NCI-H2196 treated with DMSO at 0.1 percent for 48 hours (cell line): ENCODE results near the gene KIAA0232.
A peak's percentile ranks its signal among the peaks of the same experiment; 100 is the strongest.
"Not testable (repeated sequence)": the region's sequence is repeated elsewhere in the genome, so short reads cannot be mapped to it uniquely, and the experiment has no call there.

ENCODE experiments used
- DNase-seq: peaks from one replicate; lab custom pipeline; 2025; ENCODE audit not compliant: unreplicated experiment; lab: John Stamatoyannopoulos, UW

KIAA0232 gene

DNA sequence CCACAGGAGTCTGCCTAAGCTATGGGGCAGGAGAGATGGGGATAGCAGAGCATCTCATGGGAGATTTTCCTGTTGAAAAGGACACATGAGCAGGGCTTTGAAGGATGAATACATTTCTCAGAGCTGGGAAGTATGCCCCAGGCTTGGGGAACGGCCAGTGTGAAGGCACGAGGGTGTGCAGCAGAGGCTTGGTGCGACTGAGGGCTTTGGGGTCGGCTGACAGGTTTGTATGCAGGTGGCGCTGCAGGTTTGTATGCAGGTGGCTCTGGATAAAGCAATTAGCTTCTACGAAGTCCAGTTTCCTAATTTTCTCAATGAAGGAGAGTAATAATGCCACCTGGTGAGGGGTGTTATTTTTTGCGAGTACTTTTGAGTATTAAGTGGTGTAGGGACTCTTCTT is 6.8 kb upstream of the KIAA0232 start:
- no peak for DNase-seq

- no peak for DNase-seq
These were observed 5.4 kb upstream of the KIAA0232 start for GRCh38 chr4:6776920-6777635.

DNA sequence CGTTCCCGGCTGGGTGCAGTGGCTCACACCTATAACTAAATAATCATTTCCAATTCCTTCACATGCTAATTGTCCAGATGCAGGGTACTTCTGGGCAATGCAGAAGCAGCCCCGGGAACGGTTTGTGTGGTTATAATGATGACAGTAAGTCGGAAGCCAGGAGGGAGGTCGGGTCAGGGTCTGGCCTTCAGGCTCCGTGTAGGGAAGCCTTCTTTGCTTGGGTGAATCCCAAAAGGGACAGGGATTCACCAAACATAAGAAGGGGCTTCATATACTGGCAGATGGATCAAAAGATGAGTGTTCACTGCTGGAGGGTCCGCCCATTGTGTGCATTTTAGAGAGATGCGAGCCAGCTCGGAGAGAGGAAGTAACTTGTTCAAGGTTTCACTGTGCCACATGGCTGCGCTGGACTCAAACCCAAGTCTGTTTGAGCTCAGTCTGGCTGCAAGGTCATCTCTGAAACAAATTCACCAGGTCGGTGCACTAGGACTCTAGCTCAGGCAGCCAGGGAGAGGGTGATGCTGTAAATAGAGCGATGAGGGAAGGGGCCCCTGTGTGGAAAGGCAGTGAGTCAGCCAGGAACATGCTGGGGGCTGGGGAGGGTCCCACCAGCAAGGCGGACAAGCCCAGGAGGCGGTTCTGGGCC is 4.8 kb upstream of the KIAA0232 start:
- DNase-seq, result no peak

GRCh38 chr4:6778435-6778834 is 4.1 kb upstream of the KIAA0232 start:
- DNase-seq, result no peak

GRCh38 chr4:6779667-6780565 is 2.6 kb upstream of the KIAA0232 start:
- DNase-seq, result peak; percentile 78

- DNase-seq, result no peak
These were observed 1.4 kb upstream of the KIAA0232 start for GRCh38 chr4:6781113-6781512.

DNA sequence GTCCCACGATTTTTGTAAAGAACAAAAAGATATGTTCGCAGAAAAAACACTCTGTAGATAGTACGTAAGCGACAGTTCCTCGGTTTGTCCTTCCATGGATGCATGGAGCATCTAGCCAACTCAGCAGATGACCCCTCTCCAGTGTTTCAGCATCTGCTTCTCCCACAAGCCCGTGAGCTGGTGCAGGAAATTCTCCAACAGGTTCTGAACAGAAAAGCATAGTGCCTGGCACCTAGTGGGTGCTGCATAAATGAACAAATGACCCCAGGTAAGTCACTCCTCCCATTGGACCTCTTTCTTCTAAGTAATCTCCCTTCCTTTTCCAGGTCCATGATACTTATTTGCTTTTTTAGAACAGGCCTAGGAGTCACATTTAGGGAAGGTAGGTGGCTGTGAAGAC is 966 bp upstream of the KIAA0232 start:
- DNase-seq, result no peak

DNA sequence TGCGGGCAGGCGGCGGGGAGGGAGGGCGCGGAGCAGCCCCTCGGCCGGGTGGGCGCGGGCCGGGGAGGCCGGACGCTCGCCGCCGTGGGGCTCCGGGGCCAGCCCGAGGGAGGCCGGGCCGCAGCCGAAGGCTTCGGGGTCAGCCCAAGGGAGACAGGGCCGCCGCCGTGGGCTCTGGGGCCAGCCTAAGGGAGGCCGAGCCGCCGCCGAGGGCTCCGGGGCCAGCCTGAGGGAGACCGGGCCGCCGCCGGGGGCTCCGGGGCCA is 251 bp downstream of the KIAA0232 start:
- DNase-seq, result no peak

DNA sequence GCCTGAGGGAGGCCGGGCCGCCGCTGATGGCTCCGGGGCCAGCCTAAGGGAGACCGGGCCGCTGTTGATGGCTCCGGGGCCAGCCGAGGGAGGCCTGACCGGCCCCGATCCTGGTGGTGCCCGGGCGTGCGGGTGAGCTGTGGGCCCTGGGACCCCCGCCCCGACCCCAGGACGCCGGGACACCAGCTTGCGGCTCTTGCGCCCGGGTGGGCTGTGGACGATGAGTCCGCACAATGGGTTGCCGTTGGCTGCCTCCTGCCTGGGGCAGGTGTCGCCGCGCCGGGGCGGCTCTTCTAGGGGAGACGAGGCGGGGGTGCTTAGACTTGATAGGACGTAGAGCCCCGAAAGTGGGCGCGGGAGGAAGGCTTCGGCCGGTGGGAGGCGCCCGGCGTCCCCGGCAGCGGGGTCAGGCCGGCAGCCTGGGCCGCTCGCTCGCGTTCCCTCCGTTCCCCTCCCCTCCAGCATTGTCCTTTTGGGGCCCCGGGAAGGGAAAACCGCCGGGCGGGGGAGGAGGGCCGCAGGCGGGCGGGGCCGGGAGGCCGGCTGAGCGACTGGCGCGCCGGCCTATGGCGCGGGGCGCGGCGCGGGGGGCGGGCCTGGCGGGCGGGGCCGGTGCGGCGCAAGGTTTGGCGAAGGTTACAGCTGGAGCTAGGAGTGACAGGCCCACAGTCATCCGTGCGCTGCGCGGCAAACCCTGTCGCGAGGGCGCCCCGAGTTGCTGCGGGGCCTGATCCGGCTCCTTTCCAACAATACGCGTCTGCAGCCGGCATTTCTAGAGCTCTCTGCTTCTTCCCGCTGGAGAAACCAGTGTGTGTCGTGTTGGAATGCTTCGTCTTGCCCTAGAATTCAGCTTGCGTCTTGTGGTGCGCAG is 819 bp downstream of the KIAA0232 start:
- DNase-seq, result peak; percentile 86

DNA sequence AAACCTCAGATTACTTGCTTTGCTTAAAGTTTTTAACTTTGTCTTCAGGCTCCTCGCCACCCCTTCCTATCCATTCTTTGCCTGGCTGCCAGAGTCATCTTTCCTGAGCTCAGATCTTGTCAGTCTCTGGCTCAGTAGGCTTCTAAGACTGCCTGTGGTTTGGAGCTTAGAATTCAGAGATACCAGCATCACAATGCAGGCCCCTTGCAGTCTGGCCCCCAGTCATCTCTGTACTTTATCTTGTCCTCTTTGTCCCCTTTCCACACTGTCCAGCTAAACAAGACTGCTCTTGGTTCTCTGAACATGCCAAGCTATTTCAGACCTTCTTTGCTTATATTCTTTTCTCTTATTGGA is 3.0 kb downstream of the KIAA0232 start:
- no peak for DNase-seq

DNA sequence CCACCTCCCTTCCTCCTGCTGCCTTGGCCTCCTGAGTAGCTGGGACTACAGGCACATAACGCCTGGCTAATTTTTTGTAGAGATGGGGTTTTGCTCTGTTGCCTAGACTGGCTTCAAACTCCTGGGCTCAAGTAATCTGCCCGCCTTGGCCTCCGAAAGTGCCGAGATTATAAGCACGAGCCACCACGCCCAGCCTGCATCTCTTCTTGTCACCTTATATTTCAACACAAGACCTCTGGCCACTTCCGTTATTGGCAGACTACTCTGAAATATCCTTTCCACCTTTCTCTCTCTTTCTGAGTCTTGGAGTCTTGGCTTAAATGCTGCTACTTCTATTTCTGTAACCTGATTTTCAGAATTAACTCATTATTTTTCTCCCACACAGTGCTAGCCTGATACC is 5.6 kb downstream of the KIAA0232 start:
- DNase-seq, result no peak

DNA sequence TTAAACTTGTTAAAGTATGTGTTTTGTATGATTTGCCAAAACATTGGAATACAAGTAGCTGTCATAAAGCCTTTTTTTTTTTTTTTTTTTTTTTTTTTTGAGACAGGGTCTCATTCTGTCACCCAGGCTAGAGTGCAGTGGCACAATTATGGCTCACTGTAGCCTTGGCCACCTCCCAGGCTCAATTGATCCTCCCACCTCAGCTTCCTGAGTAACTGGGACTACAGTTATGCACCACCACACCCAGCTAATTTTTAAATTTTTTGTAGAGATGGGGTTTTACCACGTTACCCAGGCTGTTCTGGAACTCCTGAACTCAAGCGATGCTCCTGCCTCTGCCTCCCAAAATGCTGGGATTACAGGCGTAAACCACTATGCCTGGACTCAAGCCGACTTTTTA is 8.7 kb downstream of the KIAA0232 start:
- not testable (repeated sequence) for DNase-seq

GRCh38 chr4:6791796-6792195 is 9.3 kb downstream of the KIAA0232 start:
- DNase-seq, result not testable (repeated sequence)

- no peak for DNase-seq
These were observed 11.7 kb downstream of the KIAA0232 start for GRCh38 chr4:6794189-6794588.

DNA sequence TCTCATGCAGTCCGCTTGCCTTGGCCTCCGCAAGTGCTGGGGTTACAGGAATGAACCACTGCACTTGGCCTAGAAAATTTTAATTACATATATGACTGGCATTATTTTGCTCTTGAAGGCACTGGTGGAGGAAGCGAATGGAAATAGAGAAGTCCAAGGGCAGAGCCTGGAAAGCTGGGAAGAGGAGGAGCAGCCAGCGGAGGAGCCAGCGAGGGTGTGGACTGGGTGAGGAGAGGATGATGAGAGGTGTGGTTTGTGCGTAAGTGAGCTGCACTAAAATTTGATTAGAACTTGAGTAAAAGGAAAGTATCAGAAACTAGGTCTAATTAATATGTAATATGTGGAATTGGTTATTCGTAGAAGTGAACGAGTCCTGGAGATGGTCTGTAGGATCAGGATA is 13.3 kb downstream of the KIAA0232 start:
- DNase-seq, result no peak

DNA sequence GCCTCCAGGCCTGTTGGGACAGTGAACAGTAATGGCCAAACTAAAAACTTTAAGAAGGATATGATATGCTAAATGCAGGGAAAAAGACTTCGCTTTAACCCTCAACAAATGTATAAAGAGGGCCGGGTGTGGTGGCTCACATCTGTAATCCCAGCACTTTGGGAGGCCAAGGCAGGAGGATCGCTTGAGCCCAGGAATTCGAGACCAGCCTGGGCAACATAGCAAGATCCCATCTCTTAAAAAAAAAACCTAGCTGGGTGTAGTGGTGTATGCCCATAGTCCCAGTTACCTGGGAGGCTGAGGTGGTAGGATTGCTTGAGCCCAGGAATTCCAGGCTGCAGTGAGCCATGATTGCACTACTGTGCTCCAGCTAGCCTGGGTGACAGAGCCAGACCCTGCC is 14.8 kb downstream of the KIAA0232 start:
- DNase-seq, result not testable (repeated sequence)

- no peak for DNase-seq
These were observed 16.6 kb downstream of the KIAA0232 start for GRCh38 chr4:6799091-6799490.

GRCh38 chr4:6802025-6802424 is 19.5 kb downstream of the KIAA0232 start:
- no peak for DNase-seq

- DNase-seq, result no peak
These were observed 20.1 kb downstream of the KIAA0232 start for GRCh38 chr4:6802626-6803025.

DNA sequence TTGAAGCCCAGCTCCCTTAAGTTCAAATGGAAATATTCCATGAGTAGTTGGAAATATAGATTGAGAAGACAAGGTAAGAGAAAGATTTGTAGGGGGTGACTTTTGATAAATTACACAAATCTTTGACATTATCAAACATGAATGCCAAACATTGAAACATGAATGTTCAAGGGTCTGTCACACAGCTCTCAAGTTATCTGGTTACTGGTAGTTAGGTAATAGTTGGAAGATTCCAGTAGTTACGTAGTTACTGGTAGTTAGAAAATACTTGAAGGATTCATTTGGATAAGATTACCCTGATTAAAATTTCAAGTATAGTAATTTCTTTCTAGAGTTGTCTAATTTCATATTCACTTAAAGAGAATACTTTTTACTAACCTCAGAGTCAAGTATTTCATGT is 20.7 kb downstream of the KIAA0232 start:
- DNase-seq, result no peak

- no peak for DNase-seq
These were observed 21.7 kb downstream of the KIAA0232 start for GRCh38 chr4:6804082-6804752.
